Measurements from ENCODE around the gene FNIP1. TPM values are rescaled to one million over a fixed set of nuclear protein-coding genes. Genes with fewer than 3 reads are reported as not detected.

FNIP1 gene
- total RNA-seq, 1 donor from 2014 or later = 30.7 TPM

DNA sequence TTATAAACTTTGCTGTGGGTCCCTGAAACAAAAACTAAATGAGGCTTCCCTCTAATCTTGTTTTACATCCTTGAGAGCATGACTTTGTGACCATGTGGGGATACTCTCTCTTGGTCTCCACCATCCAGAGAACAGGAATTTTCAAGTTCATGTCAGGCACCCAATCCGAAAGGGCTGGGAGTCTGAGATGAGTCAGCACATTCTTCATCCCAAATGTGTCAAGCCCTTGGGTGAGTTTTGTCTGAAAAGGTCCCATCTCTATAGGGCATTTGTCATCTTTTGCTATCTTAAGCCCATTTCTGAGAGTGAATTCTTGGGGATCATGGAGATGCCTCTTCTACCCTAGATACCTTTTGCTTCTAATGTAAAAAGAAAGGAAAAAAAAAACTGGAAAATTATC, 134.9 kb downstream of the FNIP1 start:
- intact Hi-C loops (cut with DNase I) = no loop called here
- no peak for ATAC-seq (ENCODE audit: poor library complexity)

DNA sequence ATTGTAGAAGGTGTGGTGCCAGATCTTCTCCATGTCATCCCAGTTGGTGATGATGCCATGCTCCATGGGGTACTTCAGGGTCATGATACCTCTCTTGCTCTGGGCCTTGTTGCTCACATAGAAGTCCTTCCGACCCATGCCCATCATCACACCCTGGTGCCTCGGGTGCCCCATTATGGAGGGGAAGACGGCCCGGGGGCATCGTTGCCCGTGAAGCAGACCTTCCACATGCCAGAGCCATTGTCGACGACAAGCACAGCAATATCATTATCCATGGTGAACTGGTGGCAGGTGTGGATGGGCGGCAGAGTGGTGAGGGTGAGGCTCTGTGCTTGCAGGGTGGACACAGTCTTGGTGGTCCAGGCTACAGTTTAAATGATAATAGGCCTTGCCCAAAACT, 137.0 kb downstream of the FNIP1 start:
- intact Hi-C loops (cut with DNase I) = no loop called here
- no peak for DNase-seq
- ATAC-seq (ENCODE audit: poor library complexity) = no peak

More for the DNA sequence above, 134.9 kb downstream of the FNIP1 start:
- DNase-seq = no peak

DNA sequence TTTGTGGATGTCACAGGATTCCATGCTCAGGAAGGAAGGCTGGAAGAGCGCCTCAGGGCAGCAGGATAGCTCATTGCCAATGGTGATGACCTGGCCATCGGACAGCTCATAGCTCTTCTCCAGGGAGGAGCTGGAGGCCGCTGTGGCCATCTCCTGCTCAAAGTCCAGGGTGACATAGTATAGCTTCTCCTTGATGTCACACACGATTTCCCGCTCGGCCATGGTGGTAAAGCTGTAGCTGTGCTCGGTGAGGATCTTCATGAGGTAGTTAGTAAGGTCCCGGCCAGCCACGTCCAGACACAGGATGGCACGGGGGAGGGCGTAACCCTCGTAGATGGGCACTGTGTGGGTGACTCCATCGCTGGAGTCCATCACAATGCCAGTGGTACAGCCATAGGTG, 137.5 kb downstream of the FNIP1 start:
- DNase-seq (no peak), ATAC-seq (ENCODE audit: poor library complexity) (no peak)
- intact Hi-C loops (cut with DNase I) = no loop called here

DNA sequence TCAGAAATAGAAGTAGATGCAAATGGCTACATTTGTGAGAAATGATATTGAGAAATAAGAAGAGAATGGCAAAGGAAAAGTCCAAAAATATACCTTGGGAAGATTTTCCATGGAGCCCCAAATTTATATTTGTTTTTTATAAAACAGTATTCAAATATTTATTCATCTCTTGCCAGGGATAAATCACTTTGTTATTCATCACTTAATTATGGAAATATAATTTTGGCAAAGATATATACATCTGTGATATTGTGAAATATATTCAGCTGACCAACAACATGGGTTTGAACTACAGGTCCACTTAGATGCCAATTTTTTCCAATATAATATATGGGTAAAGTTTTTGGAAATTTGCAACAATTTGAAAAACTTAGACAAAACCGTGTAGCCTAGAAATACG, 142.0 kb downstream of the FNIP1 start:
- intact Hi-C loops (cut with DNase I) = no loop called here
- ATAC-seq (ENCODE audit: poor library complexity) = no peak
- no peak for DNase-seq

DNA sequence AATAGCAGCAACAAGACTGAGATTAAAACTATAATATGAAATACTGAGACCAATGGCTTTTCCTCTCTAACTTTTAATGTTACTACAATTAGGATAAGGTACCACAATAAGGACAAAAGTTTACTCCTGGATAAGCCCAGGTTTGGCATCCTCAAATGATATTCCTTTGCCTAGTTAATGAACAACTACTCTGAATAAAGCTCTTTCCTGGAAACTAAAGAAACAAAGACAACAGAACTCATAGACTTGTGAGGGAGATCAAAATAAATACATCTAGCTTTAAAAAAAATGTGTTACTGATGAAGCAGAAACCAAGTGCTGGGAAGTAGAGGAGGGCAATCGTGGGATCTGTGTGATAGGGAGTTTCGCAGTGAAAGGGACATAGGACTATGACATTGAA, 142.5 kb downstream of the FNIP1 start:
- intact Hi-C loops (cut with DNase I) = no loop called here
- DNase-seq (no peak), ATAC-seq (ENCODE audit: poor library complexity) (no peak)

DNA sequence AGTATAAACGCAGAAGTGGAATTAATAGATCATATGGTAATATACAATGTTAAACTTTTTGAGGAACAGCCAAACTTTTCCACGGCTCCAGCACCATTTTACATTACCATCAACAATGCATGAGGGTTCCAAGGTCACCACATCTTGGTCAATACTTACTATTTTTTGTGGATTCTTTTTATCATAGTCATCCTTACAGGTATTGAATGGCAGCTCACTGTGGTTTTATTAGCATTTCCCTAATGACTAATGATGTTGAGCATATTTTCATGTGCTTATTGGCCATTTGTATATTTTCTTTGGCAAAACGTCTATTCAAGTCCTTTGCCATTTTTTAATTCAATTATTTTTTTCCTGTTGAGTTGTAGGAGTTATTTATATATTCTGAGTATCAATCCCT, 147.7 kb downstream of the FNIP1 start:
- intact Hi-C loops (cut with DNase I) = no loop called here
- ATAC-seq (ENCODE audit: poor library complexity) = no peak
- DNase-seq = no peak

DNA sequence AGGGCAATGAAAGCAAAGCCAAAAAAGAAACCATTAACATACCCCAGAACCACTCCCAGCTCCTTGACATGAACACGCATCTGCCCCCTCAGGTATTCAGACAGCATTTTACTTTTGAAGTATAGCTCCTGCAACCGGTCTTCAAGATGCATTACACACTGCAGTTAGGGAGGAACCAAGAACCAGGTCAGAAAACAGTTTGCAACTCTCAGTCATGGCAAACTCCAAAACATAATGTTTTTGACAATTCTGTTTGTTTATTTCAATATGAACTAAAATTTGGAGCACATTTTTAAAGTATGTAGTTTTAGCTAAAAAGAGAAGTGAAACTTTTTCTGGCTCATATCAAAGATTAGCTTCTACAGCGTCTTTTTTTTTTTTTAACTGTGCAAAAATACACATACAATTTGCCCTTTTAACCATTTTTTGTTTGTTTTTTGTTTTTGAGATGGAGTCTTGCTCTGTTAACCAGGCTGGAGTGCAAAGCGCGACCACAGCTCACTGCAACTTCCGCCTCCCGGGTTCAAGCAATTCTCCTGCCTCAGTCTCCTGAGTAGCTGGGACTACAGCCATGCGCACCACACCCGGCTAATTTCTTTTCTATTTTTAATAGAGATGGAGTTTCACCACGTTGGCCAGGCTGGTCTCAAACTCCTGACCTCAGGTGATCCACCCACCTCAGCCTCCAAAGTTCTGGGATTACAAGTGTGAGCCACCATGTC, 149.6 kb downstream of the FNIP1 start:
- DNase-seq = no peak
- ATAC-seq (ENCODE audit: poor library complexity) = no peak
- intact Hi-C loops (cut with DNase I) = no loop called here

DNA sequence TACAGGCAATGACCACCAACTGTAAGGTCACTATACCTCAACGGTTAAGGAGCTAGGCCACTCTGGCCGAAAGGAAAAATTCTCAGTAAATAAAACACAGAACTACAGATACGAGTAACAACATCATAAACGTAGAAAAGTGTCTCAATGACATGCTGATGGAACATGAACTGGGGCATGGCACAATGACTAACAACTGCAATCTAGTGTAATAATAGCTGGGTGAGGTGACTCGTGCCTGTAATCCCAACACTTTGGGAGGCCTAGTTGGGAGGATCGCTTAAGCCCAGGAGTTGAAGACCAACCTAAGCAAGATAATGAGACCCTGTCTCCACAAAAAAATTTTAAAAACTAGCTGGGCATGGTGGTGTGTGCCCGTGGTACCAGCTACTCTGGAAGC, 152.0 kb downstream of the FNIP1 start:
- intact Hi-C loops (cut with DNase I) = no loop called here
- no peak for DNase-seq
- ATAC-seq (ENCODE audit: poor library complexity) = no peak

DNA sequence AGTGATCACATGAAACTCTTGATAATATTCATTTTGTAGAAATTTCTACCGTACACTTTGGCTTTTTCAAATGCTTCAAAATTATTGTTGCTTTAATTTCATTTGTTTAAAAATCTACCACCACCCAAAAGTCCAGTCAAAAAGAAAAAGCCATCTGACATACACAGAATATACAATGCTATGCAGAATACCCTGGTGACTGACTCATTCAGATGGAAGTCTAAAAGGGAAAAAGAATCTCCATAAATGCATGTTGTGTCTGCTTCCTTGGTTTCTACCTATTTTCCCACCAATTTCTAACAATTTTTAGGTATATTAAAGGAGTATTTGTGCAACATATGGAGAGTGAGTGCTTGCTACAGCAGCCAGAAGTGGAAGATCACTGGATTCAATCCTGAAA, 152.4 kb downstream of the FNIP1 start:
- no peak for ATAC-seq (ENCODE audit: poor library complexity)
- intact Hi-C loops (cut with DNase I) = no loop called here
- DNase-seq = no peak

DNA sequence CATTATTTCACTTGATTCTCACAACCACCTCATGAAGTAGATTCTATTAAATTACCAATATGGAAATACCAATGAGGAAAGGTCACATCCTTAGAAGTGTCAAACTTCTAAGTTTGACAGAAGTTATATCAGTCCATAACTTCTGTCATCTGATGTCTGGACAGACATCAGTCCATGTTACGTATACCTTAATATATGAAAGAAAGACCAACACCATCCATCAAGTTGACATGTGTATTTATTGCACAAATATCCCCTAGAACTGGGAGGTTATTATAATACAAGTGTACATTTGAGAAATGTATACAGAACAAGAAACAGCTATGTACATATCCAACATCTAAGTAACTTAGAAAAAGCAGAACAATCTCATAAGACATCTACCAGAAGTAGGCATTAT, 155.3 kb downstream of the FNIP1 start:
- ATAC-seq (ENCODE audit: poor library complexity) (no peak), DNase-seq (no peak)
- intact Hi-C loops (cut with DNase I) = no loop called here

DNA sequence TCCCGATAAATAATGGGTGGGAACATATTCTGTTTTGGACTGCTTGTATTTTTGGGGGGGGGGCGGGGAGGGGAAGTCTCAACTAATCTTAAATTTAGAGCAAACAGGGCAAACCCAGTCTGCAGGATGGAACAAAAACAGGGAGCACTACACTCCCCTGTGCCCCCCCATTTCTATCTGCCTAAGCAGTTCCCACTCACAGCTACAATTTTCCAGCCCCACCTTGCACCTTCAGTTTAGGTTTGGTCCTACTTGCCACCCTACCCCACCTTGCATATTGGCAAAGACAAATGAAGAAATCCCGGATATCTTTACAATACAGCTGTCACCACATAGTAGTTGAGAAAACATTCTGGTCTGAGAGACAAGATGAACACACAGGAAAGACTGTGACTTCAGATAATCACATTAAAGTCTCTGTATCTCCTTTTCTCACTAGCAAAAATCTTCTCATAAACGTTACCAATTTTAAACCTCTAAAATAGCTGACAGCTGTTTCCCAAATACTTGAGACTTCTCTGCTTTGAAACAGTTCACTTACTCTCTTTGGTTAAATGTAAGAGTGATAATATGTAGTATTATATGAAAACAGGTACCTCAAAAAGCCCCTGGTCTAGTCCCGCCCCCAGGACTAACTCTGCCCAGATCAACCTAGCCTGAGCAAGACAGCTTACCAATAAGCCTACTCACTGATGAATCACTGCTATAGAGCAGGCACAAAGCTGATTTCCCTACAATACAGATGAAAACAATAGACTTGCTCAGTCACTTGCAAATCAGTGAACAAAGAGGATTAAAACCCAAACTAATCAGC, 156.6 kb downstream of the FNIP1 start:
- intact Hi-C loops (cut with DNase I) = no loop called here
- ATAC-seq (ENCODE audit: poor library complexity) (no peak), DNase-seq (no peak)

DNA sequence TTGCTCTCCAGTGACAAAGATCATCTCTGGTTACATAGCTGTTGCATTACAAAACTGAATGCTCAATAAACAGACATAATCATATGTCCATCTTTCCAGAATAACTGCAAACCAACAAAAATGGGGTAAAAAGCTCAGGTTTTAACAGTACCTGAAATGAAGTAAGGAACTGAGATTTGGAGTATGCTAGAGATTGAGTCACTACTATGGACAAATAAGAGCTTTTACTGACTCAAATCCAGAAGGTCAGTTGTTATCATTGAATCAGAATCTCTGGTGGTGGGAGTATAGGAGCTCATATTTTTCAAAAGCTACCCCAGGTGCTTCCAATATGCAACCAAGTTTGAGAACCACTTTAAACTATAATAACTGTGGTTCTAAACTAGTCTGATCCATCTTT, 157.7 kb downstream of the FNIP1 start:
- intact Hi-C loops (cut with DNase I) = no loop called here
- no peak for DNase-seq
- ATAC-seq (ENCODE audit: poor library complexity) = no peak

DNA sequence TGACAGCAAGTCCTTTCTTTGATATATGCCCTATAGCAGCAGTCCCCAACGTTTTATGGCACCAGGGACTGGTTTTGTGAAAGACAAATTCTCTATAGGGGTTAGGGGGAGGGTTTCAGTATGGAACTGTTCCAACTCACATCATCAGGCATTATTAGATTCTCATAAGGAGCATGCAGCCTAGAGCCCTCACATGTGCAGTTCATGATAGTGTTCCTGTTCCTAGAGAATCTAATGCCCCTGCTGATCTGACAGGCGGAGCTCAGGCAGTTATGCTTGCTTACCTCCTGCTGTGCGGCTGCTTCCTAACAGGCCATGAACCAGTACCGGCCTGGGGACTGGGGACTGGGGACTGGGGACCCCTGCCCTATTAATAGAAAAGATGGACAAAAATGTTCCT, 159.1 kb downstream of the FNIP1 start:
- DNase-seq = no peak
- ATAC-seq (ENCODE audit: poor library complexity) = no peak
- intact Hi-C loops (cut with DNase I) = no loop called here

DNA sequence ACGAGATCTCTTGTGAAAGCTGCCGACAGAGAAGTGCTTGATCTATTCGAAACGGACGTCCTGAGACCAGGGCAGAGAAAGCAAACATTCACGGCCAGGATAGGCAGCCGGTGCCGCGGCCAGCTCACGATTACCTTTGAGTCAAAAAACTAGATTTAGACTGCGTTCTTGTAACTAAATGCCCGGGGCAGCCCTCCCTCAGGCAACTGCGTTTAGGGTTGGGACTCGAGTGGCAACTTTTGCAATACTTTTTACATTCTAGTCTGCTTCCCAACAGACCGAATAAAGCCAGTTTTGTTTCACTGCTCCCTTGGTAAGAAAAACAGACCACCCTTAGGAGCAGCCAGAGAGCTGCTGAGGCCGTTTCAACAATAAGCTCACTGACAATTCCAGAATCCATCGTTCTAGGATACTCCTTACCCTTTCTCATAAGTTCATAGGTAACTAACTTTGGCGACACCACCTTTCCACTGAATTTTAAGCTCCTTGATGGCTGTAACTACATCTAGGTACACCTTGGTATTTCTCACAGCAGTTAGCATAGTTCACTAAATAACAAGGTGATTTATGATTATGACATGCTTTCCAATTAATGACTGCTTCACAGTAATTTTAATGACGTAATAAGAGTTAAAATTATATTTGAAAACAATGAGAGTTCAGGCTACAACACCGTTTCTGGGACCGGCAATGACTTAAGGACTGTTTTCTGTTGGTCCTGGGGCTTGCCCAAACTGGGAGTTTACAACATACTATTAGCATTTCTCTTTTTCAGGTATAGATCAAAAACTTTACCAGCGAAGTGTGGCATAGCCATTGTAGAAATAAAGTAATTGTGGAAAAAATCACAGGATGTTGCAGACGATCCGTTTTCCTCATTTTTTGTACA, 160.9 kb downstream of the FNIP1 start:
- intact Hi-C loops (cut with DNase I) = no loop called here
- peak; percentile 59 for DNase-seq
- peak; percentile 3 for ATAC-seq (ENCODE audit: poor library complexity)

DNA sequence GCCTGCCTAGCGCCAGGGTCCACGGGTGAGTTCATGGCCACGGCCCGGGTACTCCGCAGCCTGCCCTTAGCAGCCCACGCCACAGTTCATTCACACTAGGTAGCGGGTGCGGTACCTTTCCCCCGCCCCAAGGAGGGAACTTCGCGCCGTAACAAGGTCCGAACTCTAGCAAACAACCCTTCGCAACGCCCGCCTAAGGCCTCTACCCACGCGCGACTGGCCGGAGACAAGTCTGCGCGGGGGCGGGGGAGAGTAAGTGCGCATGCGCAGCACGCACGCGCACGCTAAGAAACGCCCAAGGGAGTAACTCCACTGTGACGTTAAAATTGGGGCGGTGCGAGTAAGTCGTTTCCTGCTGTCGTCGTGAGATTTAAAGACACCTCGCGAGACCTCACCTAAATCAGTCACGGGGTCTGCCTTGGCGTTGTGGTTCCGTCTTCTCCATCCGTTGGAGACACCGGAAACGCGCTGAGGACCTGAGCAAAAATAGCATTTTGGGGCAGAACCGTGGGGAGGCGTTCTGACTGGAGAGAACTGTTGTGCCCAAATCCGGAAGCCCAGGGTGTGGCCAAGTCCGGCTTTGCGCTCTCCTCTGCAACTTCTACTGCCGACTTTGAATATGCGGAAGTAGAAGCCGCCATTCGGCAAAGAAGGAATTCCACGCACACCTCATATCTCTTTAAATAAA, 161.7 kb downstream of the FNIP1 start, which contains the start of gene RAPGEF6:
Gene RAPGEF6 (minus strand): TSS at position 234 of the 688 bp plus-strand sequence. CDS start 199 bp downstream, at position 35.
- intact Hi-C loops (cut with DNase I) = no loop called here
- ATAC-seq (ENCODE audit: poor library complexity) = peak; percentile 98
- DNase-seq = peak; percentile 97

DNA sequence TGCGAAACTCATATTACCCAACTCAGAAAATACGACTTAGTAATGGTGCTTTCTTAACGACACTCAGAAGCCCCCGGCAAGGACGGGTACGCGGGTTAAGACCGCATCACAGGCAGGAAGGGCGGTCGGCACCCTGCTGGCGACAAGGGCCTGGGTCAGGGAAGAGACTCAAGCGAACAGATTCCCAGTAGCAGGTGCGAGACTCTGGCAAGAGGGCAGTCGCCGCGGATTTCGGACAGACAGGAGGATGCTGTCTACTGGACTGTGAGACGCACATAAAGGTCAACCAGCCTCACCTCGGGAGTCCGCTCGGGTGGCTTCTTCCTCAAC, 162.2 kb downstream of the FNIP1 start:
- ATAC-seq (ENCODE audit: poor library complexity) (peak; percentile 40), DNase-seq (no peak)
- intact Hi-C loops (cut with DNase I) = no loop called here

DNA sequence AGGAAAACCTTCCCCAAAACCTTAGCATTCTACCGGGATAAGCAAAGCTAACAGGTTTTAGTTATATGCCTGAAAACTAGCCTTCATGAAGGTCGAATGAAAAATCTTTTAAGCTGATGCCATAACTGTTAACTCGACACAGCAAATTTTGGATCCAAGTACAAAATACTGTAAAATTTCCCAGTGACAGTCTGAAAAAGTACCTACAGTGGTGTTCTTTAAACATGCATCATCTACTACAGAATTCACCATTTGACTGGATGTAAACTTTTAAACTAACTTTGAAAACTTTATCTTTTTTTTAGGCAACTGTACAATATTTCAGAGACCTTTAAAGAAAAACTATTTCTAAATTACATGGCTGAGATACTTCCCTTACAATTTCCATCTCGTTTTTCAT, 162.6 kb downstream of the FNIP1 start:
- ATAC-seq (ENCODE audit: poor library complexity) (no peak), DNase-seq (no peak)
- intact Hi-C loops (cut with DNase I) = no loop called here

DNA sequence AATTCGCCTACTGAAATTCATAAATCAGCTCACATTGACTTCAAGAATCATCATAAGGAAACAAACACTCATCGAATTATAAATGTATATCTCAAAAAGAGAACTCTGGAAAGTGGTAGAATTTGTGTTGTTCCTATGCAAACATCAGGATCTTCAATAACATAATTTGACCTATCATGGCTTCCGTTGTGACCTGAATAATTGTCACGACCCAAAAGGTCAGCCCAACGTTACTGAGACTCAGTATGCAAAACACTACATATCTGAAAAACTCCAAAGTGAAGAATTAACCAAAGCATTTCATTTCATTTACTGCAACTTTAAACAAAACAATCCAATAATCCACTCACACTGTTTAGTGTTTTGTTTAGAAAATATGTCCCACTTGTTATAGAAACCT, 163.0 kb downstream of the FNIP1 start:
- ATAC-seq (ENCODE audit: poor library complexity) = no peak
- intact Hi-C loops (cut with DNase I) = no loop called here
- DNase-seq = no peak

DNA sequence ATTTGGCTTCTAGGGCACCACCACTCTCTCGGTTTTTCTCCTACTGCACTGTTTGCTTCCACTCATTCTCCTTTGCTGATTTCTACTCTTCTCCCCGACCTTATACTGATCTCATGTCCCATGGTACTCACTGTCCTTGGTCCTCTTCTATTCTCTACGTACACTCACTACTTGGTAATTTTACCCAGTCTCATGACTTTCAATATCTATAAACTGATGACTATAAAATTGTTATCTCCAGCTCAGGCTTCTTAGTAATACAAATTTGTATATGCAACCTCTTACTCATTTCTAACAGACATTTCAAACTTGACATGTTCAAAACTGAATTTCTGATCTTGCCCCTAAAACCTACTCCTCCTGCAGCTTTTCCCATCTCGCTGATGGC, 165.9 kb downstream of the FNIP1 start:
- DNase-seq (no peak), ATAC-seq (ENCODE audit: poor library complexity) (no peak)
- intact Hi-C loops (cut with DNase I) = no loop called here

Data from Right ventricle myocardium superior (tissue), 1 donor.